K562 (cell line): ENCODE data around the gene INSR. TPM values are rescaled to one million over a fixed set of nuclear protein-coding genes. Genes with fewer than 3 reads are reported as not detected.

ENCODE experiments used
- GABPB1 ChIP-seq: sonication (generic); formaldehyde crosslinking; IDR thresholded peaks from 2 replicates; pipeline ENCODE4 v1.8.0; 2022; ENCODE audit warnings: mild to moderate bottlenecking, missing genetic modification reagents
- HNRNPUL1 ChIP-seq: fragments of 200-400 bp; formaldehyde crosslinking; IDR thresholded peaks from 2 replicates; pipeline ENCODE4 v1.6.1; 2017; ENCODE audit warnings: low read length
- NCOR1 ChIP-seq: fragments of 450-650 bp; IDR thresholded peaks from 2 replicates; pipeline ENCODE4 v1.6.1; 2016; ENCODE audit warnings: mild to moderate bottlenecking, moderate library complexity
- NFIC ChIP-seq: fragments of 450-650 bp; IDR thresholded peaks from 2 replicates; pipeline ENCODE4 v1.6.1; 2017; ENCODE audit warnings: mild to moderate bottlenecking, inconsistent platforms
- PTTG1 ChIP-seq: fragments of 450-650 bp; IDR thresholded peaks from 2 replicates; pipeline ENCODE4 v1.6.1; 2016; ENCODE audit warnings: low read depth, mild to moderate bottlenecking, missing genetic modification characterization, missing compliant biosample characterization
- RBM34 ChIP-seq: fragments of 200-400 bp; formaldehyde crosslinking; IDR thresholded peaks from 2 replicates; pipeline ENCODE4 v1.6.1; 2018; ENCODE audit warnings: low read length, borderline replicate concordance; ENCODE audit not compliant: insufficient read depth
- STAT5B ChIP-seq: fragments of 250-450 bp; sonication (Bioruptor Pico); IDR thresholded peaks from 2 replicates; pipeline ENCODE4 v1.8.0; 2021; ENCODE audit warnings: mild to moderate bottlenecking, inconsistent platforms
- TAF1 ChIP-seq: IDR thresholded peaks from 2 replicates; pipeline ENCODE4 v1.6.1; 2011; ENCODE audit warnings: mild to moderate bottlenecking, low read length, moderate library complexity; ENCODE audit not compliant: insufficient read depth, control insufficient read depth, severe bottlenecking; ENCODE audit errors: extremely low read depth
- TAF7 ChIP-seq: fragments of 450-650 bp; IDR thresholded peaks from 2 replicates; pipeline ENCODE4 v1.6.1; 2016; ENCODE audit warnings: missing genetic modification characterization, missing compliant biosample characterization
- TBP ChIP-seq: optimal IDR thresholded peaks from 2 replicates; pipeline ENCODE3; 2011; ENCODE audit warnings: low read depth, low read length, improper control_type of control experiment
- TFAP4 ChIP-seq: sonication (generic); formaldehyde crosslinking; IDR thresholded peaks from 2 replicates; pipeline ENCODE4 v1.8.0; 2022; ENCODE audit warnings: missing genetic modification reagents, mild to moderate bottlenecking, moderate library complexity, borderline replicate concordance
- WHSC1 ChIP-seq: IDR thresholded peaks from one replicate; pipeline ENCODE4 v1.6.1; 2012; ENCODE audit warnings: low read length, control low read depth, inconsistent platforms
- YY1 ChIP-seq, 3 experiments: IDR thresholded peaks; 2 replicates each; pipeline ENCODE4 v1.6.1; 2011; ENCODE audit warnings: low read length in 2 of 3, mild to moderate bottlenecking in 2 of 3, moderate library complexity in 2 of 3, borderline replicate concordance in 1 of 3, control low read depth in 1 of 3, low read depth in 1 of 3; ENCODE audit not compliant: insufficient read depth in 3 of 3, insufficient replicate concordance in 2 of 3, control insufficient read depth in 1 of 3, insufficient read length in 1 of 3; ENCODE audit errors: extremely low read depth in 1 of 3
- ZNF407 ChIP-seq: fragments of 450-650 bp; IDR thresholded peaks from 2 replicates; pipeline ENCODE4 v1.6.1; 2016; ENCODE audit warnings: low read depth
- polyA plus RNA-seq, 8 experiments: library from polyadenylated mRNA; depleted of rRNA in 4 of 8; stranded (reverse) in 5 of 8; unstranded in 3 of 8; fragments of >200 nt; fragmentation: Nextera tagmentation in 2 of 8; fragmentation: Illumina TruSeq in 1 of 8; extraction: Ambion mirVana in 2 of 8; extraction: Trizol in 1 of 8; gene quantifications; 2 replicates each; pipeline versions ENCODE4 v1.2.1 to v1.2.3, GENCODE V29; 2011 to 2014; ENCODE audit warnings: inconsistent platforms in 1 of 8, missing spikeins in 1 of 8
- total RNA-seq, 7 experiments: library from RNA; depleted of rRNA in 6 of 7; stranded (reverse); fragments of >200 nt in 6 of 7; fragmentation: Illumina TruSeq in 2 of 7; extraction: Trizol in 2 of 7; gene quantifications; 2 replicates each; pipeline versions ENCODE4 v1.2.1 to v1.2.3, GENCODE V29; 2011 to 2021; ENCODE audit warnings: low replicate concordance in 1 of 7

Gene INSR
- total and polyA plus RNA-seq, 9 of the 15 experiments (the other 6 are each of a cell fraction or from before 2014, with no cell fraction given), result 0.04 to 0.88 (median 0.41) TPM

- TF ChIP-seq ZNF407, result peak; percentile 83
- no peak for TF ChIP-seq HNRNPUL1
- peak; percentile 56; the same call in 1 of the 2 replicates for TF ChIP-seq TFAP4
- peak; percentile 35; the same call in 1 of the 2 replicates for TF ChIP-seq GABPB1 (CRISPR knock-in tag)
- TF ChIP-seq YY1 (IDR thresholded peaks at IDR 0.05; ENCODE audit: borderline replicate concordance in 1 of 3, control insufficient read depth in 1 of 3, extremely low read depth in 1 of 3, insufficient read depth in 3 of 3, insufficient read length in 1 of 3, insufficient replicate concordance in 2 of 3, low read depth in 1 of 3, low read length in 2 of 3), result peak in 1 of 3 experiments; percentile 69
- TF ChIP-seq TAF1, result peak; percentile 42
- no peak for TF ChIP-seq RBM34
- TF ChIP-seq WHSC1, result no peak
- TF ChIP-seq PTTG1, result no peak
- TF ChIP-seq STAT5B (CRISPR knock-in tag), result no peak
- TF ChIP-seq TAF7 (tag), result peak; percentile 44; the same call in 1 of the 2 replicates
- TF ChIP-seq NFIC, result peak; percentile 56
- TF ChIP-seq TBP, result peak; percentile 44
- no peak for TF ChIP-seq NCOR1
- TF ChIP-seq, all 486 proteins: peak for 51
Measured at GRCh38 chr19:7098701-7099596, 195.3 kb downstream of the INSR start (continued).
